NCI-H774 (cell line): ENCODE results near the gene AFTPH.
"Not testable (repeated sequence)": the region's sequence is repeated elsewhere in the genome, so short reads cannot be mapped to it uniquely, and the experiment has no call there.

Experiments
- DNase-seq: peaks from one replicate; lab custom pipeline; 2025; lab: John Stamatoyannopoulos, UW

Gene AFTPH

GRCh38 chr2:64500549-64500948 is 23.6 kb upstream of the AFTPH start:
- no peak for DNase-seq

DNA sequence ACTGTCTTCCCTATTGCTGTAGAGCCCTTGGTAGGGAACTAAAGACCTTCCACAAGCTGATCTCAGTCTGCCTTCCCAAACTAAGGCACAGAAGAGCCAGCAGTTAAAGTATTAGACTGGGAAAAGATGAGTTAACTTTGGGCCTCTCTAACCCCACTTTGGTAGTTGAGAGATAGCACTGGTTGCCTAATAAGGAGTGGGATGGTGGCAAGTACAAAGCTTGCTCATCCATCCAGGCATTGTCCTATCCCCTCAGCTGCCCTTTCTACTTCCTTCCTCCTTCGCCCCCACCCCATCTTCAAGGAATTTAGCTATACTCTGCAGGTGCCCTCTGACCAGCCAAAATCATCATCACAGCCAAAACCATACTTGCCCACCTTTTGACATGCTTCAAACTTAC is 22.2 kb upstream of the AFTPH start:
- DNase-seq: no peak

- DNase-seq: no peak
Observed at GRCh38 chr2:64502860-64503259, 21.3 kb upstream of the AFTPH start.

DNA sequence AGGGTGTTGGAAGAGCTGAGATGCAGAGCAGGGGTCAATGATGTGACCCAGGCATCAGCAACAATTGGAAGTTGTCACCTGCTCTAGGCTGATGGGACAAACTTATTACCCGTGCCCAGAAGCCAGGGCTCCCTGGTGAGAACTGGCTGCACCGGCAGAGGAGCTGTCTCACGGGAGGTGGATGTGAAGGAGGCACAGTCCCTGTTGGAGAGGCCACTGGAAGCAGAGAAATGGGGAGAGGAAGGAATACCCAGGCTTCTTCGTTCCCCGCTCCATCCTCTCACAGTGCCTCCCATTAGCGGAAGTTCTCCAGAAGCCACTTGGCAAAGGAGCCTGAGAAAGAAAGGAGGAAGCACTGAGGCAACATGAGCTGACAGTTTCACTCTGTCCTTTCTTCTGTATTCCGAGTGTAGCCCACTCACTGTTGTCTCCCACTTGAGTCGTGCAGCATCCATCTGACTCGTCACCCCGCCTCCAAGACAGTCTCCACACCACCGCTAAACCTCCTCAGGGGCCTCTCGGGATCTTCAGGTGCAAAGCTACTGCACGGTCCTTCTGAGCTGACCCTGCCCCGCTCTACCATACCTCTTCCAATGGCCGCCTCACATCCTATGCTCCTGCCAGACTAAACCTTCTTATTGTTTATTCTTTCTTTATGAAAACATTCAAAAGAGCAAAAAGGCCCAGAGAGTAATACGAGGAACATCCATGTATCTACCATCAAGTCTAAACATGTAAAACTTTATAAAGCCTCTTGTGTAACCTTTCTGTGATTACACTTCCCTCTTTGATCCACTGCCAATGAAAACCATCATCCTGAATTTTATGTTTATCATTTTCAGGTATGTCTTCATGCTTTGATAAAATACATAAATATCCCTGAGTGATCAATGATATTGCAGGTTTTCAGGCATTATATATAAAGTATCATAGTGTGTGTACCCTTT is 19.1 kb upstream of the AFTPH start:
- DNase-seq: no peak

GRCh38 chr2:64506686-64507085 is 17.4 kb upstream of the AFTPH start:
- no peak for DNase-seq

- DNase-seq: no peak
Observed at GRCh38 chr2:64514008-64514407, 10.1 kb upstream of the AFTPH start.

DNA sequence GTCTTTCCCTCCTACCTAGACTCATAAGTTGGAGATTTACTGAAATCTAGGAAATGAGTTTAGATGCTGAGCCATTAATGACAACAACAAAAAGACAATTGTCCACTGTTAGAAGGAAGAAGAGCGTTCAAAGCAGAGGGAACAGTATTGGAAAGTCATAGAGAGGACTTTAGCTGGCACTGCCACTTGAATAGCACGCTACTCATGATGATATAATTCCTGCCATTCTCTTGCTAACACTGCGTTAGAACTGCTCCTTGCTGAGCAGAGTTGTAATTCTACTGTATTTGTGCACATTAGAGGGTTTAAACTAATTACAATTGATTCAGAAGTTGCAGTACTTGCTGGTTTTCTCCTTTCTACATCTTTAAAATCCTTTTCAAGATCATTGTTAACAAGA is 9.0 kb upstream of the AFTPH start:
- no peak for DNase-seq

DNA sequence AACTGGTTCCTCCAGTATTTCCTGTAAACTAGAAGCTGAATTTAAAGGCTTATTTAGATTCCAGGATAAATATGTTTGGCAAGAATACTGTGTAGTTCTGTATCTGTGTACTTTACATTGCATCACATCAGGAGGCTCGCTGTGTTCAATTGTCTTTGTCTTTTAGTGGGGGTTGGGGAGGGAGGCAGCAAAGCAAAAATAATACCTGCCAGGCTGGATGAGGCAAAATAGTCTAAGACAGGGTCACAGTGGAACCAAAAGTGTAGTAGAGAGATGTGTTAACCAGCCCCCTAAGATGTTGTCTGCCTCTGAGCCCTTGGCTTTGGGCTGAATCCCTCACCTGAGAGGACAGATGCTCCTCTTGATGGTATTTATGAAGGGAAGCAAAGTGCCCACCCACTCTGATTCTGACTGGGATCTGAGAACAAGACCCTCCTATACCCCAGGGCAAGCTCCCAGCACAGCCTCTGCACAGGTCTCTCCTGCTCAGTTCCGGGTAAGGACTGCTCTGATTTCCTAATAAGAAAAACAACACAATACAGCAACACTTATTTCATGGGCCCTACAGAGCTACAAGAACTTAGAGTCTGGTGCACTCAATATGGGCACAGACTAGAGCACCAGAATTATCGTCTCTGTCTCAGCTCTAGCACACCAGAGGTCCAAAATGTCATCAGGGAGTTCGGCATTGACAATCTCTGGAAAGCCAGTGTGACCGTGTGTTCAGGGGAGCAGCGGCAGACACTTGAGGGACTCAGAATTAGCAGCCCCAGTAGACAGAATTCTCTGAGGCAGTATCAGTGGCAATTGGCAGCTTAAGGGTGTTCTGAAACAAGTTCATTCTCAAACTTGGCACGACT is 7.2 kb upstream of the AFTPH start:
- no peak for DNase-seq

DNA sequence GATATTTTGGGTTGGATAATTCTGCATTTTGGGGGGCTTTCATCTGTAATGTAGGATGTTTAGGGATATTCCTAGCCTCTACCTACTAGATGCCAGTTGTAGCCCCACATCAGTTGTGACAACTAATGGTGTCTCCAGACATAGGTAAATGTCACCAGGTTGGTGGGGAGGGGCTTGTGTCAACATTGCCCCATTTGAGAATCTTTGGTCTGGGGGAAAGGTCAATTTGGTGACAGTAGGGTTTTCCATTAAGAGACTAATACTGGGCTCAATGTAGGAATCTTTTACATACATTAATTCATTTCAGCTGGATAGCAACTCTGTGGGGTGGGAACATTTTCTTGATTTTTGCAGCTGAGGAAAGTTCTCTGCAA is 6.6 kb upstream of the AFTPH start:
- DNase-seq: no peak

- DNase-seq: peak; percentile 50
Observed at GRCh38 chr2:64522843-64523428, 1.2 kb upstream of the AFTPH start.

DNA sequence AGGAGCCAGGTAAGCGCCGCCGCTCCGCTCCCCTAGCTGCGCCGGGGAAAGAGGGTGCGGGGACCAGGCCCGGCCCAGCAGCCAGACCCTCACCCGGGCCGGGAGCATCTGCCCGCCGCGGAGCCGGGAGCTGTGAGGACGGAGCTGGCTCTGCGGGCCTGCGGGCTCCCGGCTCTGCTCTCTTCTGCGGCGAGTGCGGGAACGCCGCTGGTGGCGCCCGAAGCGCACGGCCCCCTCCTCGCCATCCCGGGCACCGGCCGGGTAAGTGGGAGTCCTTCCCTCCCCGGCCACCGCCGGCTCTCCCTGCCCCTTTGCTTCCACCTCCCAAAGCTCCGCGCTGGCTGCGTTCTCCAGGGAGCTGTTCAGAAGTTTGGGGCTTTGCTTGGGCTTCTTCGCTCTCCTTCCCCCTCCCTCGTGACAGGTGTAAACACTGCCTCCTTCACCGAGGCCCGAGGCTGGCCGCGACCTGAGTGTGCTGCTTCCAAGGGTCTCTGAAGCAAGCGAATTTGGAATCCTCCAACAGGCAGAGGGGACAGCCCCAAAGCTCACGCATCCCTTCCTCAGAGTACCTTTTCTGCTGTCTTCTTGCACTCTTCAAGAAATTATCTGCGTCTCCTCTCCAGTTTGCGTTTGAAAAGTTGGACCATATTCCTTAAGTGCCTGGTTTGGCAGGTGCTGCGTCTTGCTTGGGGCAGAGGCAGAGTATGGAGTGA is 632 bp downstream of the AFTPH start:
- no peak for DNase-seq

- DNase-seq: no peak
Observed at GRCh38 chr2:64525317-64525613, 1.1 kb downstream of the AFTPH start.

- no peak for DNase-seq
Observed at GRCh38 chr2:64526034-64526433, 1.9 kb downstream of the AFTPH start.

DNA sequence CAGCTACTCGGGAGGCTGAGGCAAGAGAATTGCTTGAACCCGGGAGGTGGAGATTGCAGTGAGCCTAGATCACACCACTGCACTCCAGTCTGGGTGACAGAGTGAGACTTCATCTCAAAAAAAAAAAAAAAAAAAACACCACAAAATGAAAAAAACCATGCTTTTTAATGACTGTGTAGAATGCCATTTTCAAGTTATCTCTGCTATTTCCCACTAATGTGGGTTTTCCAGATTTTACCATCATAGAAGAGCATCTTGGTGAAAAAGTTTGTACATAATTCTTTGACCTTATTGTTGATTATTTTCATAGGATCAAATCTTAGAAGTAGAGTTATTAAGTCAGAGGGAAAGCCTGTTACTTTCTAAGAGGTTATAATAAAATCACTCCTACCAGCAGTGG is 6.8 kb downstream of the AFTPH start:
- DNase-seq: not testable (repeated sequence)

DNA sequence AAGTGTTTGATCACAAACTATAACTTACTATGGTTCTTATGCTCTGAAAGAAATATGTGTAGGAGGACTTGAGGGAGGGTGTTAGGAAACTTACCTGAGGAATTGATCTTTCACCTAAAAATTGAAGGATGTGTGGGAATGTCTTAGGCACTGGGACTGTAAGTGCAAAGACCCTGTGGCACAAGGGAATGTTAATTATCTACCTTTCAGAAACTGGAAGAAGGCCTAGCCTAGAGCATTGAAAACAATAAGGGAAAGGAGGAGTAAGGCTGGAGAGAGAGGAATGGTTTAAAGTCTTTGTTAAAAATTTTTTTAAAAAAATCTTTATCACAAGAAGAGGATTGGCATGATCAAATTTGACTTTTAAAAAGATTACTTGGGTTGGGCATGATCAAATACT is 7.9 kb downstream of the AFTPH start:
- DNase-seq: no peak

- DNase-seq: no peak
Observed at GRCh38 chr2:64533882-64534281, 9.8 kb downstream of the AFTPH start.

DNA sequence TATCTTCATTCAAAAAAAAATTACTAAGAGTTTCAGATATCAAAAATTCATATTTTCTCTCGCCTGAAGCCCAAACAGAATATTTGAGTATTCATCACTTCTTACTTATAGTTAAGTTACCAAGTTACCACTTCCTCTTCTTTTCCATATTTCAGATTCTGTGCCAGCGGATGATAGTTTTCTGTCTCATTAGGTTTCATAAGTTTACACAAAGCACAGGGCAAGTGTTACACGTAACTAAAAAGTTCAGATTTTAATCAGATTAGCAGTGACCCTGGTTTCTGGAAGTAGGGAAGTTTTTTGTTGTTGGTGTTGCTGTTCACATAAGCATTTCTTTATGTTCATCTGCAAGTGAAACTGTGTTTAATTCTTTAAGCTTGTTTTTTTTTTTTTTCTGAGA is 10.2 kb downstream of the AFTPH start:
- DNase-seq: no peak

- DNase-seq: no peak
Observed at GRCh38 chr2:64535024-64535423, 10.9 kb downstream of the AFTPH start.

- DNase-seq: no peak
Observed at GRCh38 chr2:64537991-64538390, 13.9 kb downstream of the AFTPH start.

- no peak for DNase-seq
Observed at GRCh38 chr2:64538764-64539433, 14.8 kb downstream of the AFTPH start.

DNA sequence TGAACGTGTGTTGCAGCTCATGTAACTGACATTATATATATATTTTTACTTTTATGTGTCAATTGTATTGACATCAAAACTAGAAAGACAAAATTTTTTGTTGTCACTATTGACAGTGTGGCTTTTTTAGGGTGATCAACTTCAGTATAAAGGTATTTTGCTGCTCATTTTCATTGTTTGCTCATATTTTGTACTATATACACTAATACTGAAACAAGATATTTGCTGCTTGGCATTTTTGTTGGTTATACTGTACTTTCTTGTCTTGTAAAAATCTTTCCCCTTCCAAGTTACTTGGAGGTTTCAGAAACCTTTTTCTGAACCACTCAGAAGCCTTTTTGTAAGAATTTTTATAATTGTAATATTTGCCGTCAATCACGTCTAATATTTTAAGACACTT is 16.5 kb downstream of the AFTPH start:
- no peak for DNase-seq

GRCh38 chr2:64541547-64541946 is 17.4 kb downstream of the AFTPH start:
- DNase-seq: no peak
